GM06990 (cell line): ENCODE measurements around the gene FAM83C.

Source experiments
- DNase-seq: peaks from one replicate; pipeline ENCODE4 v3.0.0-alpha.2; 2011; ENCODE audit not compliant: insufficient read length; ENCODE audit errors: extremely low read depth
- H3K27me3 ChIP-seq: replicated peaks from 2 replicates; pipeline ENCODE4 v1.6.0; 2011; ENCODE audit warnings: low read length; ENCODE audit not compliant: control insufficient read depth, insufficient read depth
- H3K36me3 ChIP-seq: 2 replicates; pipeline ENCODE4 v1.5.1; 2011; ENCODE audit warnings: low read length; ENCODE audit not compliant: control insufficient read depth, insufficient read depth
- H3K4me3 ChIP-seq: replicated peaks from 2 replicates; pipeline ENCODE4 v1.5.1; 2011; ENCODE audit warnings: low read depth, mild to moderate bottlenecking, control low read depth, low read length
- TF ChIP-seq, protein P1 (sequence below): IDR thresholded peaks from 2 replicates; pipeline ENCODE4 v1.5.1; 2011; ENCODE audit warnings: low read length, control low read depth, mild to moderate bottlenecking, inconsistent platforms; ENCODE audit not compliant: insufficient read depth, poor library complexity, severe bottlenecking

The FAM83C gene

DNA sequence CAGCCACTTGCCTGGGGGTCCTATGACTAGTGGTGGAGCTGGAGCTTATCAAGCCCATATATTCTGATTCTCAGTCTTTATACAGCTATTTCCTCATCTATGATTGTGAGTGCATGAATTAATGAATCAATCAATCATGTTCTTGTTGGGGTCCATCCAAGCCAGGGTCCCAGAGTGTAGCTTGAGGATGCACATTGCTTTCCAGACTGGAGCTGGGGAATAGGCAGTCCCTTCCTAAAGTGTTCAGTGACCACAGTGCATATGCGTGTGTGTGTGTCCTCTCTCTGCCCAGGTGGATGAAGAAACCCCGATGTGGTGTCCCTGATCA is 40.6 kb downstream of the FAM83C start:
- TF ChIP-seq, protein P1, sequence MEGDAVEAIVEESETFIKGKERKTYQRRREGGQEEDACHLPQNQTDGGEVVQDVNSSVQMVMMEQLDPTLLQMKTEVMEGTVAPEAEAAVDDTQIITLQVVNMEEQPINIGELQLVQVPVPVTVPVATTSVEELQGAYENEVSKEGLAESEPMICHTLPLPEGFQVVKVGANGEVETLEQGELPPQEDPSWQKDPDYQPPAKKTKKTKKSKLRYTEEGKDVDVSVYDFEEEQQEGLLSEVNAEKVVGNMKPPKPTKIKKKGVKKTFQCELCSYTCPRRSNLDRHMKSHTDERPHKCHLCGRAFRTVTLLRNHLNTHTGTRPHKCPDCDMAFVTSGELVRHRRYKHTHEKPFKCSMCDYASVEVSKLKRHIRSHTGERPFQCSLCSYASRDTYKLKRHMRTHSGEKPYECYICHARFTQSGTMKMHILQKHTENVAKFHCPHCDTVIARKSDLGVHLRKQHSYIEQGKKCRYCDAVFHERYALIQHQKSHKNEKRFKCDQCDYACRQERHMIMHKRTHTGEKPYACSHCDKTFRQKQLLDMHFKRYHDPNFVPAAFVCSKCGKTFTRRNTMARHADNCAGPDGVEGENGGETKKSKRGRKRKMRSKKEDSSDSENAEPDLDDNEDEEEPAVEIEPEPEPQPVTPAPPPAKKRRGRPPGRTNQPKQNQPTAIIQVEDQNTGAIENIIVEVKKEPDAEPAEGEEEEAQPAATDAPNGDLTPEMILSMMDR, result no peak
- no peaks in the 10 kb centered on the region; the same call in 1 of the 2 replicates for H3K27me3 ChIP-seq
- no peak for DNase-seq
- no peaks in the 10 kb centered on the region for H3K36me3 ChIP-seq
- no peak overlapping the region for H3K4me3 ChIP-seq

DNA sequence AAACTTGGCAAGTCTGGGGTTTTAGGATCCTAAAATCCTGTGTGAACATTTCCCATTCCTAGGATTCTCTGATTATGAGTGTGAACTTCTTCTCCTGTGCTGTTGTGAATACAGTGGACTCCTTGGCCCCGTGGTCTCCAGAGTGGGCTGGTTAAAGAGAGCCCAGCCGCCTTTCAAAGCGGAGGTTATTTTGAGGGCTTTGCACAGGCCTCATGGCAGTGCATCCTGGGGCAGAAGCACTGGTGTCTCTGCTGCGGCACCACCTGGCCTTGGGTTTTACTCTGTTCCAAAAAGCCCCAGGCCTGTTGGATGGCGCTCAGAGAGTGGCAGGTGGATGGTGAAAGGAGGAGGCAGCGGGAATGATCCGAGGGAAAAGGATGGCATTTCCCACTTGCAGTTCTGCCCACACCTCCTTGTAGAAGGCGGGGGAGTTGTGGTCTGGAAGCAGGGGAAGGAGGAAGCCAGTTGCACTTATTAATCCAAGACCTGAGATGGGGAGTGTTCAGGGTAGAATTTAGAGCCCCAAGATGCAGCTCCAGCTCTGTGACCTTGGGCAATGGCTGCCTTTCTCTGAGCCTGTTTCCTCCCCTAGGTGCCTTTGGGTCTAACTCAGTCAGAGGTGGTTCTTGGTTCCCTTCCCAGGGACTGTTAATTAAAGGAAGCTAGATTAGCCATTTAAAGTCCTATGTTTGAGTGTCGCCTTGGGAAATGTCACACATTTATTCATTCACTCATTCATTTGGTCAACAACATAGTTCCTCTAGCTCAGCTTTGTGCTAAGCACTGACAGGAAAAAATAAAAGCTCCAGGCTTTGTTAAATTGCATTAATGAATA is 43.4 kb downstream of the FAM83C start:
- Histone ChIP-seq H3K36me3 (no peaks in the 10 kb centered on the region), H3K4me3 (no peak overlapping the region), H3K27me3 (no peaks in the 10 kb centered on the region; the same call in 1 of the 2 replicates)
- TF ChIP-seq, protein P1, result no peak
- no peak for DNase-seq

DNA sequence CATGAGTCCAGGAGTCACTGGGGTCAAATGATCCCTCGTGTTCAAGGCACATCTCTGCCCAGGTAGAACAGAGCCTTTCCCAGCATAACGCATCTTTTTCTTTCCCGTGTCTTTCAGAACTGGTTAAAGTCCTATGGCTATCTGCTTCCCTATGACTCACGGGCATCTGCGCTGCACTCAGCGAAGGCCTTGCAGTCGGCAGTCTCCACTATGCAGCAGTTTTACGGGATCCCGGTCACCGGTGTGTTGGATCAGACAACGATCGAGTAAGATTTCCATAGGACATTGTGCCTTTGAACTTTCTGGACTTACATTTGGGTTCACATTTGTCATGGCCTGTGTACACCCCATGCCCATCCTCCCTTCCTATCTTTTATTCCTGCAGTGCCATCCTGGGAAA is 45.5 kb downstream of the FAM83C start:
- no peaks in the 10 kb centered on the region; the same call in 1 of the 2 replicates for H3K27me3 ChIP-seq
- no peak overlapping the region for H3K4me3 ChIP-seq
- H3K36me3 ChIP-seq, result no peaks in the 10 kb centered on the region
- no peak for DNase-seq
- TF ChIP-seq, protein P1, result no peak

DNA sequence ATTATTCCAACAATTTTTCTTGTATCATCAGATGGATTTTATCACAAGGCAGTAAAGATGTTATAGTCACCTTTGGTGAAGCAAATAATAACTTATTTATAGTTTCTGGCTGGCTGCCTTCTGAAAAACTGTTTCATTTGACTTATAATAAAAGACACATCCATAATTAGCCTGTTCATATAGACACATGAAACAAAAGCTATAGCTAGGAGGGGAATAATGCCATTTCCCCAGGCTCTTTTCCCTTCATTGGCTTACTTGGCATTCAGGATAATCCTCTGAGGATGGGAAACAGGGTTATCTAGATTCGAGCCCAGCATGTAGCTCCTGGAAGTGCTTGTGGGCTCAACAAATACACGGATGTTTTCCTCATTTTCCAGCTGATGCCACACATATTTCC is 48.2 kb downstream of the FAM83C start:
- Histone ChIP-seq H3K4me3 (no peak overlapping the region), H3K36me3 (no peaks in the 10 kb centered on the region), H3K27me3 (no peaks in the 10 kb centered on the region; the same call in 1 of the 2 replicates)
- no peak for DNase-seq
- TF ChIP-seq, protein P1, result no peak

DNA sequence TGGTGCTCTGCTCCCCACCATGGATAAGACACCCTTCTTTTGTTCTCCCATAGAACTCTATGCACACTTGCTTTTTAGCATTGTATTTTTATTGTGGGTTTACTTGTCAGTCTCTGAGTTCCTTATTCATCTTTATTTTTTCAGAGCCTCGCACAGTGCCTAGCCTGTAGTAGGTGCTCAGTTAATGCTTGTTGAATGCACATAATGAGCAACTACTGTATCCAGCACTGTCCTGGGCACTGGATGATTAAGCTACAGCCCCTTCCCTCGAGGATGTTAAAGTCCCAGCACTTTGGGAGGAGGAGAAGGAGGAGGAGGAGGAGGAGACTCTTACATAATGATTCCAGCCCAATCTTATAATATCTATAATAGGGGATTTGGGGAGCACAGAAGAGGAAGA is 48.9 kb downstream of the FAM83C start:
- TF ChIP-seq, protein P1, result no peak
- no peak for DNase-seq
- H3K4me3 ChIP-seq, result no peak overlapping the region
- no peaks in the 10 kb centered on the region; the same call in 1 of the 2 replicates for H3K27me3 ChIP-seq
- no peaks in the 10 kb centered on the region for H3K36me3 ChIP-seq

DNA sequence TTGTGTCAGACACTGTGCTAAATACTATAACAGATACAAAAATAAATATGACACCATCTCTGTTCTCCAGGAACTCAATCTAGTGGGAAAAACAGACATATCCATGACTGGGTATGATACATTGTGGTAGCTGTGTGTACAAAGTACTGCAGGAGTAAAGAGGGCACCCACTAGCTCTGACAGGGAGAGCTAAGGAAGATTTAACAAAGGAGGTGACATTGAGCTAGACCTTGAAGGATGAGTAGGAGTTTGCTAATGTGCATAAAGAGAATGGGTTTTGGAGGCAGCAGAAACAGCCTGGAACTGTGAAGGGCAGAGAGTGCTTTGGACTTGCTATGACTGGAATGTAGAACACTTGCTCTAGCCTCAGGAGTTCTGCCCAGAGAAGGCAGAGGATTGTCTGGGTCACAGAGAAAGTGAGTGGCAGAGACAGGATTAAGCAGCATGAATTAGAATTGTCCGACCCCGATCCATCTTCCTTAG is 51.4 kb downstream of the FAM83C start:
- TF ChIP-seq, protein P1, result no peak
- H3K27me3 ChIP-seq, result no peaks in the 10 kb centered on the region
- no peak overlapping the region for H3K4me3 ChIP-seq
- no peaks in the 10 kb centered on the region for H3K36me3 ChIP-seq
- no peak for DNase-seq
